Transverse colon (tissue), 4 donors: ENCODE data around the gene HUNK.

Experiments
- EP300 ChIP-seq: sonication (generic); formaldehyde crosslinking; IDR thresholded peaks from one replicate; pipeline ENCODE4 v1.6.1; 2017; ENCODE audit warnings: antibody characterized with exemption, low read depth
- POLR2AphosphoS5 ChIP-seq, 3 donors: sonication (generic); formaldehyde crosslinking; IDR thresholded peaks; one replicate each; pipeline ENCODE4 v1.6.1; 2016; ENCODE audit warnings: antibody characterized with exemption in 3 of 3
- TF ChIP-seq, protein P1 (sequence below), 5 experiments: fragments of 200-600 bp in 3 of 5; fragments of 450-650 bp in 2 of 5; sonication (generic) in 3 of 5; IDR thresholded peaks; 1 replicate in 2 of 5; 2 replicates in 3 of 5; pipeline ENCODE4 v1.5.1; 2016 to 2017; ENCODE audit warnings: antibody characterized with exemption in 5 of 5, inconsistent platforms in 3 of 5, mild to moderate bottlenecking in 2 of 5, moderate library complexity in 1 of 5

DNA sequence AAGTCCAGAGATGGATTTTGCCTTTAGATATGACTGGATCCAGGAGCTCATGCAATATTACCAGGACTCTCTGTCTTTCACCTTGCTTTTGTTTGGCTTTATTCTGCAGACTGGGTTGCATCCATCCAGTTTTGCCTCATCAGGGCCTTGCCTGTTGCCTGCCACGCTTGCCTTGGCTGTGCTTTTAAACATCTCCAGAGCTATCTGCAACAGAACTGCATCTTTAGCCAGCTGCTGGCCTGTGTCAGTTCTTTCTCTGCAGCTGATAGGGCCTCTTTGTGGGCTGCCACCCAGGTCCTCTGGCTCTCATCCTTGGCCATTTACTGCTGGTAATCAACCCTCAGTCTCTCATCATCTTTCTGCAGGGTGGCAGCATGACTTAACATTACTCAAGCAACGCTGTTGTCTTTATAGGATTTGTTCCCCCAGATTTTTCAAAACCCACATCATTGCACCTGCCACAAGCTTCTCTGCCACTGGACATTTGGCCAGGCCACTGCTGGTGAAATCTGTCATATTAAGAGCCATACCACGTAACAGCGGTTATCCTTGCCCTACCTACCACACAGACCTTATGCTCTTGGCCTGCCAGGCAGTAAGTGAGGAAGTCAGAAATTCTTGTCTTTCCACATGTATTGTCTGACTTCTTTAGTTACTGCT lies 24.4 kb upstream of the HUNK start:
- TF ChIP-seq, protein P1, sequence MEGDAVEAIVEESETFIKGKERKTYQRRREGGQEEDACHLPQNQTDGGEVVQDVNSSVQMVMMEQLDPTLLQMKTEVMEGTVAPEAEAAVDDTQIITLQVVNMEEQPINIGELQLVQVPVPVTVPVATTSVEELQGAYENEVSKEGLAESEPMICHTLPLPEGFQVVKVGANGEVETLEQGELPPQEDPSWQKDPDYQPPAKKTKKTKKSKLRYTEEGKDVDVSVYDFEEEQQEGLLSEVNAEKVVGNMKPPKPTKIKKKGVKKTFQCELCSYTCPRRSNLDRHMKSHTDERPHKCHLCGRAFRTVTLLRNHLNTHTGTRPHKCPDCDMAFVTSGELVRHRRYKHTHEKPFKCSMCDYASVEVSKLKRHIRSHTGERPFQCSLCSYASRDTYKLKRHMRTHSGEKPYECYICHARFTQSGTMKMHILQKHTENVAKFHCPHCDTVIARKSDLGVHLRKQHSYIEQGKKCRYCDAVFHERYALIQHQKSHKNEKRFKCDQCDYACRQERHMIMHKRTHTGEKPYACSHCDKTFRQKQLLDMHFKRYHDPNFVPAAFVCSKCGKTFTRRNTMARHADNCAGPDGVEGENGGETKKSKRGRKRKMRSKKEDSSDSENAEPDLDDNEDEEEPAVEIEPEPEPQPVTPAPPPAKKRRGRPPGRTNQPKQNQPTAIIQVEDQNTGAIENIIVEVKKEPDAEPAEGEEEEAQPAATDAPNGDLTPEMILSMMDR (IDR thresholded peaks at IDR 0.05) = no peak
- TF ChIP-seq POLR2AphosphoS5 (IDR thresholded peaks at IDR 0.05) (no peak), EP300 (no peak)
